Right renal cortex interstitium (tissue), 3 donors: ENCODE measurements around the gene ANKK1. TPM values are rescaled to one million over a fixed set of nuclear protein-coding genes. Genes with fewer than 3 reads are reported as not detected.

Source experiments
- DNase-seq, 3 donors: peaks; one replicate each; pipeline ENCODE4 v3.0.0-alpha.2; 2013; ENCODE audit warnings: low read depth in 3 of 3, low spot score in 2 of 3
- polyA plus RNA-seq, 3 donors: library from polyadenylated mRNA; unstranded; fragments of 120-200 nt; gene quantifications; one replicate each; pipeline ENCODE4 v1.2.1, GENCODE V29; 2013; ENCODE audit not compliant: insufficient read length in 3 of 3

The ANKK1 gene
- polyA plus RNA-seq, 3 donors, result 0.16 to 0.50 (median 0.21) TPM

GRCh38 chr11:113377681-113378412 is 9.7 kb upstream of the ANKK1 start:
- DNase-seq, result no peak

- no peak for DNase-seq
Observed at GRCh38 chr11:113378692-113379091, 8.9 kb upstream of the ANKK1 start.

DNA sequence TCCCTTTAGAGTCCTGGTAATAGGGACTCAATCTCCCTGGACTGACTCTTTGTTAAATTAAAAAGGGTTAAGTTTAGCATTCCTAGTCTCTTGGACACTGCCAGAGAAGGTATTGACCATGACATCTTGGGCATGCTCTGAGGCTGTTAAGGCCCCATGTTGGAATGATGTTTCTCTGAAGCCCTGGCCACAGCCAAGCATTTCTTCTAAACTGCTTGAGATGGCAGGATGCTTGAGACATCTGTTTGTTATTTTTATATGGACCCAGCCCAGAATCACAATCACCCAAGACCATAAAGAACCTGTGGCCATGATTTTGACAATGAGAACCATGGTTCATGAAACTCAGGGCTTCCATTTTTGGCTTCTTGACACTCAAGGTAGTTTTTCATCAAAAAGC is 5.5 kb upstream of the ANKK1 start:
- no peak for DNase-seq

DNA sequence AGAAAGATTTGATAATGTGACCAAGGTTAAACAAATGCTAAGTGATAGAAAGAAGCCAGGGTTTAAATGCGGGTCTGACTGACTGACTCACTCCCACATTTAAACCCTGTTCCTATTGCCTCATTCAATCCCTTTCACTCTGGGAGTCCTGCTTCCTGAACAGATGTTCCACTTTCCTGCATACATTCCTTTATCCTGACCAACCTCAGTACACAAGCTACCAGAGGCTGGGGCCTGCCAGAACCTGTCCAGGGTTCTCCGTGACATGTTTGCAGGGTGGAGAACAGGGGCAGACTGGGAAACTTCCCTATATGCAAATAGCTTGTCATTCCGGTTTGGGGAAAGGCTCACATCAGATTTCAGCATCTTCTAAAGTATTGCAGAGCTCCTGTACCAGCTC is 3.0 kb upstream of the ANKK1 start:
- no peak for DNase-seq

DNA sequence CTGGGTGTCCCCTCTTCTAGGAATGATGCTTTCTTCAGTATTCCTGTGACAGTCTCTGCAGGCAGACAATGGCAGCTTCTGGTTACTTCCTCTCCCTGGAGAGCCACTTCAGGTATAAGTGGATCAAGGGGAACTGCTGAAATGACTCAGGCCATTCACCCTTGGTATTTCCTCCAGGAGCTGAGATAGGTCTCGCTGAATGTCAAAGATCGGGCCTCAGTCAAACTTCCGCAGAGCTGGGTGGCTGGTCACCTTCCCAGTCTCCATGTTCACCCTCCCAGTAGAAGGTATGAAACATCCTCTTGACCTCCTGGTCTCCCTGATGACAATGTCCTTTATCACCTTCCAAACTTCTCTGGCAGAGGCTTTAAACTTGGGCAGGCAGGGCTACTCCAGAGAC is 1.8 kb upstream of the ANKK1 start:
- DNase-seq, result no peak

DNA sequence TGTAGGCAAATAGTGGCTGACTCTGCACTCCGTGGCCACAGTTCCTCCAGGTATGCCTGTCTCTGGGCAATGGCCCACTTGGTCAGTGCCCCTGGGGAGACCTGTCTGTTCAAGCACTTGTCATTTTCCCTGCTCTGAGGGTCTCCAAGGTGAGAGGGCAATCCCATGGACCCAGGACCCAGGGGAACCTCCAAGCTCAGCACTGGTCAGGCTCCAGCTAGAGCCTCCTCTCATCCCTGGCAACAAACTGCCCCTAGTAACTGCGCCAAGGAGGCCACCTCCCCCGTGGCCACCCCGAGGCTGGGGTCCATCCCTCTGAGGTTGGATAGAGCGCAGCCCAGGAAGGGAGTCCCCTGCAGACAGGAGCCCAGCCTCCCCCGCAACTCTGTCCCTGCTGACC is 713 bp upstream of the ANKK1 start:
- no peak for DNase-seq

GRCh38 chr11:113389272-113389671 is 1.7 kb downstream of the ANKK1 start:
- DNase-seq, result no peak

DNA sequence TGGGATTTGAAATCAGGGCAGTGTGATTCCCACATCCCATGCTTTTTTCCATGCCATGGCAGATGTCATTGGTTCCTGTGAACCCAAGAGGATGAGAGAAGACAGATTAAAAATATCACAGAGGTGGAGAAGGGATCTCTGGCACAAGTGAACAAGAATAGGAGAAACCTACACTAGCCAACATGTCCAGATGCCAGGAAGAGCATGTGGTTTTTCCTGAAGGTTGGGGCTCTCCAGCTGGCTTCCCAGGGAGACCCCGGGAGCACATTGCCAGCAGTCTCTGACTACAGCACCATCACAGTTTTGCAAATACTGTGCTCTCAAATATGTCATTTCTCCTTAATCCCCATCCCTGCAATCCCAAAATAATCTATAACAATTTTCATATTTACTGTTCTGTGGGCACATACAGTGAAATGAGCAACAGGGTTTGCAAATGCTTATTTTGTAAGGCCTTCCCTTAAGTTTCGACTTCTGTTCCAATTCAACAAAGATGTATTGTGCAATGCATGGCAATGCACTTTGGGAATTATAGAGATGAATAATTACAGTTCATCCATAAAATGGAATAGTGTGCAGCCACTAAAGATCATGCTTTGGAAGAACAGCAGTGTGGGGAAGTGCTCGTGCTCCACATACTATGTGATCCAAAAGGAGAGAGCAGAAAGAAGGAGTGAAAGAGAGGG is 4.8 kb downstream of the ANKK1 start:
- no peak for DNase-seq

GRCh38 chr11:113393501-113393985 is 6.0 kb downstream of the ANKK1 start:
- no peak for DNase-seq

DNA sequence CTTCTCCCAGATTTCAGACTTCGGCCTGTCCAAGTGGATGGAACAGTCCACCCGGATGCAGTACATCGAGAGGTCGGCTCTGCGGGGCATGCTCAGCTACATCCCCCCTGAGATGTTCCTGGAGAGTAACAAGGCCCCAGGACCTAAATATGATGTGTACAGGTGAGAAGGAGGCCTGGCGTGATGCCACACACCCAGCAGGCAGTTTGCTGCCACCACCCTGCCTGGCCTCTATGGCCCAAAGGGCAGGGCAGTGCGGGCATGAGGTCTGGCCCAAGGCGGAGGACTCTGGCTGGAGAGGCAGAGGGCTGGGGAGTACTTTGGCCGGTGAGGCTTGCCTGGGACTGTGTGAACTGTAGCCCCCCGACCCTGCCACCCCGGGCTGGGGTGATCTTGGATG is 7.3 kb downstream of the ANKK1 start:
- DNase-seq, result no peak

DNA sequence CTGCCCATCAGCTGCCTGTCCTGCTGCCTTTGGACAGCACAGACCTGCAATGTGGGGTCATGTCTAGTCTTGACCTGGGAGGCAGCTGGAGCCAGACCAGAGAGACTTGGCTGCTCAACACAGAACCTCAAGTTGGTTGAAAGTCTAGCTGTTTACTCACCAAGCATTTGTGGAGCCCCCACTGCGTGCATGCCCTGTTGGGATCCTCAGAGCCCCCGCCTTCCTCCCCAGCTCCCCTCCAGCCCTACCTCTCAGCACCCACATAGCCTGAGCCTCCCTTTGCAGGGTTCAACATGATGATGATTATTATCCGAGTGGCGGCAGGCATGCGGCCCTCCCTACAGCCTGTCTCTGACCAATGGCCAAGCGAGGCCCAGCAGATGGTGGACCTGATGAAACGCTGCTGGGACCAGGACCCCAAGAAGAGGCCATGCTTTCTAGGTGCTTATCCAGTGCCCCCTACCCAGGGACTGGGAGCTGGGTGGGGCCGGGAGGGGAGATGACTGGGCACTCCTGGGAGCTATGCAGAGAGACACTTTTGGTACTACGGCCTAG is 8.3 kb downstream of the ANKK1 start:
- no peak for DNase-seq

DNA sequence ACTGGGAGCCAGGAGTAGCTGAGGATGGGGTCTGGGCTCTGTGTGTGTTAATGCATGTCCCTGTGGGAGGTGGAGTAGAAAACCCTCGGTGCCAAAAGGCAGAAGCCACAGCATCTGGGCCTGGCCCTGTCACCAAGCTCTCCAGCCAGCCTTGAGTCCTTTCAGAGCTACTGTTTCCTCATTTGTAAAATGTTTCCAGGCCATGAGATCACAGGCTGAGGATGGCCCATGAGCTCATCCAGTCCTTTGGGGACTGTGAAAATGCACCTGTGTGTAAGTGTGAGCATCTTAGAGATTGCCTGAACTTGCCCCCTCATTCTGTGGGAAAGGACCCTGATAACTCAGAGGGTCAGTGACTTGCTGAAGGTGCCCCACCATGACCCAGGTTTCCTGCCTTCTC is 9.1 kb downstream of the ANKK1 start:
- DNase-seq, result no peak

DNA sequence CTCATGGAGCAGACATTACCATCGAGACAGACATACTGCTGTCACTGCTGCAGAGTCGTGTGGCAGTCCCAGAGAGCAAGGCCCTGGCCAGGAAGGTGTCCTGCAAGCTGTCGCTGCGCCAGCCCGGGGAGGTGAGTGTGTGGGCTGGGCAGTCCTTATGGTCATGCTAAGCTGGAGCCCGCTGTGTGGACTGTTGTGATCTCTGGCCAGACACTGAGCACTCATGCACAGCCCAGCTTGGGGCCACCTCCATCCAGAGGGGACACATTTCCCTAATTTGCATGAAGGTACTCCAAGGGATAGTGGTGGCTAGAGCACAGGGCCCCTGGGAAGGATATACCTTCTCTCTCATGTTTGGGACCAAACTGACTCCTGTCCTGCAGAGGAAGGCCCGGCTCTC is 9.6 kb downstream of the ANKK1 start:
- no peak for DNase-seq

- no peak for DNase-seq
Observed at GRCh38 chr11:113397821-113398220, 10.2 kb downstream of the ANKK1 start.

DNA sequence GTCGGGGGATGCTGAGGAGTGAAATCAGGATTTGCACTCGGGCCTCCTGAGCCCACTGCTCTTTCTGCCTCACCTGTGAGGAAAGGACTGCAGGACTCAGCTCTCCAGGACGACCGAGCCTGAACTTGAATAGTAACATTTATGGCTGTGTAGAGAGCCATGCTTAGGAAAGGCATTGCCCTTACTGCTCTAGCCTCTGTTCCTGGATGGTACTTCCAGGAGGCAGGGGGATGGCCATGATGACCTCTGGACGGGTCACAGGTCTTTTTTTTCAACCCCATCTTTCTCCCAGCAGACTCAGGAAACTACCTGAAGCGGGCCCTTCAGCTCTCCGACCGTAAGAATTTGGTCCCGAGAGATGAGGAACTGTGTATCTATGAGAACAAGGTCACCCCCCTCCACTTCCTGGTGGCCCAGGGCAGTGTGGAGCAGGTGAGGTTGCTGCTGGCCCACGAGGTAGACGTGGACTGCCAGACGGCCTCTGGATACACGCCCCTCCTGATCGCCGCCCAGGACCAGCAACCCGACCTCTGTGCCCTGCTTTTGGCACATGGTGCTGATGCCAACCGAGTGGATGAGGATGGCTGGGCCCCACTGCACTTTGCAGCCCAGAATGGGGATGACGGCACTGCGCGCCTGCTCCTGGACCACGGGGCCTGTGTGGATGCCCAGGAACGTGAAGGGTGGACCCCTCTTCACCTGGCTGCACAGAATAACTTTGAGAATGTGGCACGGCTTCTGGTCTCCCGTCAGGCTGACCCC is 11.3 kb downstream of the ANKK1 start:
- no peak for DNase-seq

DNA sequence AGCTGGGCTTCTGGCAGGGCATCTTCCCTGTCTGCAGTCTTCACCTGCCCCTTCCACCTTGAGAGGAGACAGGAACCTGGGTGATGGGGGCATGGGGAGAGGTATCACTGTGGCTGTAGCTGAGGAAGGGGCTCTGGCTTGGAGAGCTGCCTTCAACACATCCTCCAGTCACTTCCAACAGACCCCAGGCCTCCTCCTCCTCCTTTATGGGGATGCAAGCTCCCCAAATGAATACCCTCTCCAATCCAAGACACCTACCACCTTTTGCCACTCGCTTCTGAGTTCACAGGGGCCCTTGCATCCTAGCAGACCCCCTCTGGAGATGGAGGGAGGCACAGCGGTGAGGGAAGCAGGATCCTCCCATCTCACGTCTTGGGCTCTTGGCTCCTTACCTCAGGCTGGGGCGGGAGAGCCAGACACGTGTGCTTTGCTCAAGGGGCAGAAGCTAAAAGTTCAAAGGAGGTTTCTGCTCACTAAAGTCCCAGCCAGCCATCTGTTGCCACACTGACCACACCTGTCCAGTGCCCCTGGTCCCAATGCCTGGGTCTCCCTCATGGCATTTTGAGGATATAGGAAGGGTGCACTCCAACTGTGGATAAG is 13.2 kb downstream of the ANKK1 start:
- DNase-seq, result no peak

- DNase-seq, result no peak
Observed at GRCh38 chr11:113401718-113402117, 14.1 kb downstream of the ANKK1 start.

GRCh38 chr11:113404859-113405430 is 17.4 kb downstream of the ANKK1 start:
- no peak for DNase-seq

- no peak for DNase-seq
Observed at GRCh38 chr11:113405724-113406478, 18.3 kb downstream of the ANKK1 start.

- no peak for DNase-seq
Observed at GRCh38 chr11:113407163-113407562, 19.6 kb downstream of the ANKK1 start.
